Measurements from ENCODE around the gene MST1.

DNA sequence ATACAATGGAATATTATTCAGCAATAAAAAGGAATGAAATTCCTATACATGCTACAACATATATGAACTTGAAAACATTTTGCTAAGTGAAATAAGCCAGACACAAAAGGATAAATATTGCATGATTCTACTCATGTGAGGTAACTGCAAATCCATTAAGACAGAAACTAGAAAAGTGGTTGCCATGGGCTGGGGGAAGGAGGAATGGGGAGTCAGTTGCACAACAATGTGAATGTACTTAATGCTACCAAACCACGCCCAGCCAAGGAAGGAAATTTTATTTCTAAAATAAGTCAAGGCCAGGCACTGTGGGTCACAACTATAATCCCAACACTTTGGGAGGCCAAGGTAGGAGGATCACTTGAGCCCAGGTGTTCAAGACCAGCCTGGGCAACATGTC is 44.3 kb upstream of the MST1 start:
- TF ChIP-seq, protein P1, sequence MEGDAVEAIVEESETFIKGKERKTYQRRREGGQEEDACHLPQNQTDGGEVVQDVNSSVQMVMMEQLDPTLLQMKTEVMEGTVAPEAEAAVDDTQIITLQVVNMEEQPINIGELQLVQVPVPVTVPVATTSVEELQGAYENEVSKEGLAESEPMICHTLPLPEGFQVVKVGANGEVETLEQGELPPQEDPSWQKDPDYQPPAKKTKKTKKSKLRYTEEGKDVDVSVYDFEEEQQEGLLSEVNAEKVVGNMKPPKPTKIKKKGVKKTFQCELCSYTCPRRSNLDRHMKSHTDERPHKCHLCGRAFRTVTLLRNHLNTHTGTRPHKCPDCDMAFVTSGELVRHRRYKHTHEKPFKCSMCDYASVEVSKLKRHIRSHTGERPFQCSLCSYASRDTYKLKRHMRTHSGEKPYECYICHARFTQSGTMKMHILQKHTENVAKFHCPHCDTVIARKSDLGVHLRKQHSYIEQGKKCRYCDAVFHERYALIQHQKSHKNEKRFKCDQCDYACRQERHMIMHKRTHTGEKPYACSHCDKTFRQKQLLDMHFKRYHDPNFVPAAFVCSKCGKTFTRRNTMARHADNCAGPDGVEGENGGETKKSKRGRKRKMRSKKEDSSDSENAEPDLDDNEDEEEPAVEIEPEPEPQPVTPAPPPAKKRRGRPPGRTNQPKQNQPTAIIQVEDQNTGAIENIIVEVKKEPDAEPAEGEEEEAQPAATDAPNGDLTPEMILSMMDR (IDR thresholded peaks at IDR 0.05; ENCODE audit: low read depth, low read length), result no peak
- TF ChIP-seq EZH2phosphoT487 (IDR thresholded peaks at IDR 0.05; ENCODE audit: low read depth), result no peak
